ENCODE results near the gene ERC1.

GRCh38 chr12:1091350-1091749 is 100.3 kb downstream of the ERC1 start:
- TF ChIP-seq GATA2 (IDR thresholded peaks at IDR 0.05; ENCODE audit: low read depth, low read length) (no peak), GATA3 (IDR thresholded peaks at IDR 0.05; ENCODE audit: low read depth, low read length) (no peak)
